Natural killer cell treated with Interleukin-12 subunit alpha and Interleukin-12 subunit beta and Interleukin-15 and Interleukin-18, amount 100 ng/mL, for 72 hours (primary cell): ENCODE data around the gene PHYH. TPM values are rescaled to one million over a fixed set of nuclear protein-coding genes. Genes with fewer than 3 reads are reported as not detected.
"Not testable (repeated sequence)": the region's sequence is repeated elsewhere in the genome, so short reads cannot be mapped to it uniquely, and the experiment has no call there.

Source experiments
- ATAC-seq, 2 donors: fragments of 150-1000 bp; cut with Tn5 transposase in 1 of 2; sonication (Bioruptor Pico), chemical (Tn5 transposase) in 1 of 2; 2 replicates each; pipeline ENCODE4 v1.10.0; 2021
- DNase-seq: peaks from one replicate; pipeline ENCODE4 v3.0.0; 2022; ENCODE audit warnings: low spot score
- H3K27ac Mint-ChIP-seq, 2 donors: 1 replicate in 1 of 2; 2 replicates in 1 of 2; pipeline ENCODE4 v1.8.0; 2022; ENCODE audit warnings: mixed read lengths in 2 of 2, mild to moderate bottlenecking in 1 of 2, moderate library complexity in 1 of 2
- H3K27me3 Mint-ChIP-seq, 2 donors: 1 replicate in 1 of 2; 2 replicates in 1 of 2; pipeline ENCODE4 v1.8.0; 2022; ENCODE audit warnings: mixed read lengths in 2 of 2
- H3K36me3 Mint-ChIP-seq: one replicate; pipeline ENCODE4 v1.8.0; 2022; ENCODE audit warnings: mixed read lengths
- H3K4me1 Mint-ChIP-seq, 2 donors: 1 replicate in 1 of 2; 2 replicates in 1 of 2; pipeline ENCODE4 v1.8.0; 2022; ENCODE audit warnings: low read depth in 2 of 2, mixed read lengths in 2 of 2, mild to moderate bottlenecking in 1 of 2
- H3K4me3 Mint-ChIP-seq: one replicate; pipeline ENCODE4 v1.8.0; 2022; ENCODE audit warnings: mixed read lengths
- H3K9me3 Mint-ChIP-seq: 2 replicates; pipeline ENCODE4 v1.8.0; 2022; ENCODE audit warnings: mixed read lengths
- total RNA-seq, 2 donors: library from RNA; stranded (reverse); gene quantifications; one replicate each; pipeline ENCODE4 v1.2.3, GENCODE V29; 2022

PHYH gene
- total RNA-seq, 2 donors from 2014 or later, result 4.4 to 7.0 TPM

- DNase-seq (no peak), ATAC-seq (no peak)
- H3K27me3 Mint-ChIP-seq, result no peaks in the 10 kb centered on the region
- H3K36me3 Mint-ChIP-seq, result no peaks in the 10 kb centered on the region
- no peak overlapping the region for H3K4me3 Mint-ChIP-seq
- H3K4me1 Mint-ChIP-seq, result no peaks in the 10 kb centered on the region
- no peaks in the 10 kb centered on the region for H3K9me3 Mint-ChIP-seq
- H3K27ac Mint-ChIP-seq, result no peak overlapping the region
Measured at GRCh38 chr10:13241613-13242012, 58.3 kb downstream of the PHYH start.

DNA sequence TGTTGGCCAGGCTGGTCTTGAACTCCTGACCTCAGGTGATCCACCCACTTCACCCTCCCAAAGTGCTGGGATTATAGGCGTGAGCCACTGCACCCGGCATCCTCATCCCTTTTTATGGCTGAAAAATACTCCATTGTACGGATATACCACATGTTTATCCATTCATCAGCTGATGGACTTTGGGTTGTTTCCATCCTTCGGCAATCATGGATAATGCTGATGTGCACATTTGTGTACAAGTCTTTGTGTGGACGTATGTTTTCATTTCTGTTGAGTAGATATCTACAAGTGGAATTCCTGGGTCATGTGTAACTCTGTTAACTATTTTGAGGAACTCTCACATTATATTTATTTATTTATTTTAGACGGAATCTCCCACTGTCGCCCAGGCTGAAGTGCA is 59.9 kb downstream of the PHYH start:
- no peaks in the 10 kb centered on the region for H3K4me1 Mint-ChIP-seq
- H3K9me3 Mint-ChIP-seq, result no peaks in the 10 kb centered on the region
- H3K27me3 Mint-ChIP-seq, result no peaks in the 10 kb centered on the region
- H3K4me3 Mint-ChIP-seq, result no peak overlapping the region
- ATAC-seq (no peak), DNase-seq (no peak)
- H3K27ac Mint-ChIP-seq, result no peak overlapping the region
- no peaks in the 10 kb centered on the region for H3K36me3 Mint-ChIP-seq

DNA sequence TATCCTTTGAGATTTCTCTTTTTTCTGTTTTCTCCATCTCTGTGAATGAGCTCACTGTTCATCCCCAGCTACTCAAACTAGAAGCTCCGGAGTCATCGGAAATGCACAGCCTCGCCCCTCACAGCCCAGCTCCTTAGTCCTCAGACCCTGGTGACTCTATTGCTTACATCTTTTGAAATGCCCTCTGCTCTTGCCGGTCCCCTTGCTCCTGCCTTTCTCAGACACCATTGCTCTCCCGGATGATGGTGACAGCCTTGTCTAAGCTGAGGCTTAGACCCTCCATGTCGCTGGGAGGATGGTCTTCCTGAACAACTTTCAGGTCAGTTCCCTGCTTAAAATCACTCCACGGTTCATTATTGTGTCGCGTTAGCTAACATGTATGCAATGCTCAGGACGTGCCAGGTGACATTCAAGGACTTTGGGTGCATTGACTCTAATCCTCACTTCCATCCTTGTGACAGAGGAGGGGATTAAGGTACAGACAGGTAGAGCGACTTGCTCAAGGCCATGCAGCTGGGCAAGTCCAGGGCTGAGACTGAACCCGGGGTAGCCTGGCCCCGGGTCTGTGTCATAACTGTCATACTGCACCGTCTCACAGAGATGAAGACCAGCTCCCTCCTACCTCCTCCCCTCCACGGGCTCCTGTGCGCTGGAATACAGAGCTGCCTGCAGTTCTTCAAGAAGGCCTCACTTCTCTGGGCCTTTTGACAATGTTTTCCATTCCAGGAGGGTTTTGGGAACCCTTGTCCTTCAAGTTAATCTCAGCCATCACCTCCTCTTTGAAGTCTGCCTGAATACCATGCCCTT is 61.4 kb downstream of the PHYH start:
- DNase-seq, result no peak
- H3K27ac Mint-ChIP-seq, result no peak overlapping the region
- no peaks in the 10 kb centered on the region for H3K9me3 Mint-ChIP-seq
- no peaks in the 10 kb centered on the region for H3K36me3 Mint-ChIP-seq
- no peaks in the 10 kb centered on the region for H3K27me3 Mint-ChIP-seq
- peak in 1 of 2 donors; percentile 53 for ATAC-seq
- H3K4me1 Mint-ChIP-seq, result no peaks in the 10 kb centered on the region
- H3K4me3 Mint-ChIP-seq, result no peak overlapping the region

GRCh38 chr10:13236638-13237037 is 63.2 kb downstream of the PHYH start:
- DNase-seq (no peak), ATAC-seq (no peak)
- Mint-ChIP-seq H3K27me3 (peaks cover 0 to 2% of the 10 kb centered on the region in 2 donors), H3K36me3 (no peaks in the 10 kb centered on the region), H3K4me1 (no peaks in the 10 kb centered on the region), H3K4me3 (no peak overlapping the region), H3K27ac (no peak overlapping the region), H3K9me3 (no peaks in the 10 kb centered on the region)

DNA sequence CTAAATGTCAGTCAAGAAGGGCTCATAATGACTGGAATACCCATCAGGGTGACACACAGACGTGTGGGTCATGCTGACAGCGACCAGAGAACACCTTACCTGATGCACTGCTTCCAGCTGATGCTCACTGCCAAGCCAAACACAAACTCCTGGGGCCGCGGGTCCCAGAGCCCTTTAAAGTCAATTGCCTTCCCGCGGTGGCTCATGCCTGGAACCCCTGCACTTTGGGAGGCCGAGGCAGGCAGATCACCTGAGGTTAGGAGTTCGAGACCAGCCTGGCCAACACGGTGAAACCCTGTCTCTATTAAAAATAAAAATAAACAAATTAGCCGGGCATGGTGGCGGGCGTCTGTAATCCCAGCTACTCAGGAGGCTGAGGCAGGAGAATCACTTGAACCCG is 65.1 kb downstream of the PHYH start:
- not testable (repeated sequence) for H3K27ac Mint-ChIP-seq, H3K27me3 Mint-ChIP-seq, H3K4me3 Mint-ChIP-seq, H3K36me3 Mint-ChIP-seq, DNase-seq, H3K9me3 Mint-ChIP-seq, H3K4me1 Mint-ChIP-seq
- ATAC-seq, result peak in 1 of 2 donors; percentile 4

DNA sequence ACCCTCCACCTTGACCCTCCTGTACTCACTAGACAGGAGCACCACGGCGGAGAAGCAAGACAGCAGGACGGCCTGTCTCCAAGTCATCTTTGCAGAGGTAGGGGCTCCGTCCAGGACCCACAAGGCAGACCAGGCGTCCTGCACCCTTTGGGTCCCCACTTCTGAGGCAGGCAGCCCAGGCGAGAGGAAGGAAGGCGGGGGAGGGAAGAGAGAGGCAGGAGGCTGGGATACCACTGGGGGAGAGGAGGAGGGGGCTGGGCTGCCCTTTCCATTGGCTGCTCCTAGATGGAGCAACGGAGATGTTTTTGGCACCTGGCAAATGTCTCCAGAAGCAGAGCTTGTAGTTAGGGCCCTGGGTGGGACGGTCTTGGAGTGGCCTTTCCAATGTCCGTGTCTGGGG is 65.7 kb downstream of the PHYH start, which contains the start of gene UCMA:
UCMA (minus strand) TSS at position 203 of the 400 bp plus-strand sequence; CDS start at position 87, 116 bp downstream.
- no peaks in the 10 kb centered on the region for H3K36me3 Mint-ChIP-seq
- peaks cover 0 to 2% of the 10 kb centered on the region in 2 donors for H3K27me3 Mint-ChIP-seq
- ATAC-seq (peak in 1 of 2 donors; percentile 29), DNase-seq (no peak)
- no peak within 1 kb of the TSS for H3K4me3 Mint-ChIP-seq
- H3K27ac Mint-ChIP-seq, result no peak within 1 kb of the TSS
- H3K9me3 Mint-ChIP-seq, result no peaks in the 10 kb centered on the region
- H3K4me1 Mint-ChIP-seq, result no peaks in the 10 kb centered on the region

- no peak overlapping the region for H3K27ac Mint-ChIP-seq
- H3K4me3 Mint-ChIP-seq, result no peak overlapping the region
- ATAC-seq (no peak), DNase-seq (no peak)
- no peaks in the 10 kb centered on the region for H3K36me3 Mint-ChIP-seq
- no peaks in the 10 kb centered on the region for H3K9me3 Mint-ChIP-seq
- H3K27me3 Mint-ChIP-seq, result peaks cover 0 to 2% of the 10 kb centered on the region in 2 donors
- no peaks in the 10 kb centered on the region for H3K4me1 Mint-ChIP-seq
Measured at GRCh38 chr10:13233358-13233757, 66.5 kb downstream of the PHYH start.

- H3K9me3 Mint-ChIP-seq, result no peaks in the 10 kb centered on the region
- no peak overlapping the region for H3K27ac Mint-ChIP-seq
- H3K4me3 Mint-ChIP-seq, result no peak overlapping the region
- ATAC-seq (no peak), DNase-seq (no peak)
- H3K4me1 Mint-ChIP-seq, result no peaks in the 10 kb centered on the region
- H3K27me3 Mint-ChIP-seq, result peaks cover 0 to 2% of the 10 kb centered on the region in 2 donors
- no peaks in the 10 kb centered on the region for H3K36me3 Mint-ChIP-seq
Measured at GRCh38 chr10:13231808-13232207, 68.1 kb downstream of the PHYH start.

DNA sequence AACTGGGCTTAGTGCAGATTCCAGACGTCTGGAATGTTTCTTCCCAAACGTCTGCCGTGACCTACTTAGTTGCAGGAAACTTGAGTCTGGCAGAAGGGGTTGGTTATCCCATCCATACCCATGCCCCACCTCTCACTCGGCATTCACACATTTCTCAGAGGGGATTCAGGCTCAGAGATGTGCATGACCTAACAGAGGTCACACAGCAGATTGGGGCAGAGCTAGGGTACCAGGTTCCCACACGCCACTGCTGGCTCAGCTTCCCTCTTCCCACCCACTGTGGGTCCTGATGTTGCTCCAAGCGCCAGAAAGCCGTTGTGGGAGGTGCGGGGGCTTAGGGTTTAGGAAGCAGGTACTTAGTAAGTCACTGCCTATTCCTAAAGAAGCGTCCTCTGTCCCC is 68.7 kb downstream of the PHYH start:
- H3K36me3 Mint-ChIP-seq, result no peaks in the 10 kb centered on the region

More for the DNA sequence above, 68.7 kb downstream of the PHYH start:
- no peaks in the 10 kb centered on the region for H3K4me1 Mint-ChIP-seq
- DNase-seq, result no peak
- no peaks in the 10 kb centered on the region for H3K9me3 Mint-ChIP-seq
- peaks cover 0 to 2% of the 10 kb centered on the region in 2 donors for H3K27me3 Mint-ChIP-seq
- H3K4me3 Mint-ChIP-seq, result no peak overlapping the region
- no peak for ATAC-seq
- H3K27ac Mint-ChIP-seq, result no peak overlapping the region

Other genes with a start within 250 kb of the PHYH start
- 10 to 100 TPM; 56.1 to 89.6 TPM for gene OPTN, start 199.9 kb downstream of the PHYH start, total RNA-seq
- gene MCM10, start 138.5 kb downstream of the PHYH start, total RNA-seq, result 100 to 1,000 TPM in 1 of 2 donors, 10 to 100 TPM in 1; 40.0 to 120 TPM
- not detected for gene UCMA, start 65.7 kb downstream of the PHYH start, total RNA-seq
- gene SEPHS1, start 48.2 kb upstream of the PHYH start, total RNA-seq, result 10 to 100 TPM; 37.8 to 62.4 TPM
- gene BEND7, start 228.9 kb upstream of the PHYH start, total RNA-seq, result not detected